Effector memory CD4-positive, alpha-beta T cell (primary cell): Measurements from ENCODE around the gene GTPBP2.
A peak's percentile ranks its signal among the peaks of the same experiment; 100 is the strongest.
"Not testable (repeated sequence)": the region's sequence is repeated elsewhere in the genome, so short reads cannot be mapped to it uniquely, and the experiment has no call there.

Experiments used
- DNase-seq, 3 donors: peaks; one replicate each; pipeline ENCODE4 v3.0.0-alpha.2; 2020
- H3K27ac ChIP-seq: 2 replicates; pipeline ENCODE4 v1.7.0; 2013; ENCODE audit warnings: mild to moderate bottlenecking, low read length, moderate library complexity; ENCODE audit not compliant: insufficient read depth, poor library complexity, severe bottlenecking
- H3K27me3 ChIP-seq: replicated peaks from 2 replicates; pipeline ENCODE4 v1.7.0; 2013; ENCODE audit warnings: mild to moderate bottlenecking, low read length; ENCODE audit not compliant: insufficient read depth, control insufficient read depth, poor library complexity, severe bottlenecking
- H3K36me3 ChIP-seq: 2 replicates; pipeline ENCODE4 v1.7.0; 2013; ENCODE audit warnings: mild to moderate bottlenecking, low read length, moderate library complexity; ENCODE audit not compliant: control insufficient read depth, insufficient read depth
- H3K4me1 ChIP-seq: 2 replicates; pipeline ENCODE4 v1.7.0; 2013; ENCODE audit warnings: low read length, mild to moderate bottlenecking; ENCODE audit not compliant: control insufficient read depth, insufficient read depth, poor library complexity, severe bottlenecking
- H3K4me3 ChIP-seq: 2 replicates; pipeline ENCODE4 v1.7.0; 2013; ENCODE audit warnings: low read length, low read depth, mild to moderate bottlenecking; ENCODE audit not compliant: insufficient read depth, poor library complexity, severe bottlenecking
- H3K9me3 ChIP-seq: 2 replicates; pipeline ENCODE4 v1.7.0; 2013; ENCODE audit warnings: mild to moderate bottlenecking, low read length, moderate library complexity; ENCODE audit not compliant: control insufficient read depth

Gene GTPBP2

DNA sequence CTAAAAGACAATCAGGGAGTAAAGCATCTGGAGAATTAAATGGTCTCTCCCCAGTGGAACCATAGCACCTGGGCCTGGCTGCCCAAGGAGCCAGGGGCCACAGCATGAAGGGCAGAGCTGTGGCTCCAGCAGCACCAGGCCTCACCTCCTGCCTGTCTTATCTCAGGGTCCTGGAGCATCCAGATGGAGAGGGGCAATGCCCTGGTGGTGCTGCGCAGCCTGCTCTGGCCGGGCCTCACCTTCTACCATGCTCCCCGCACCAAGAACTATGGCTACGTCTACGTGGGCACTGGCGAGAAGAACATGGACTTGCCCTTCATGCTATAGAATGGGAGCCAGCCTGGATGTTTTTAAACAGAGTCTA is 41.5 kb upstream of the GTPBP2 start:
- no peak for DNase-seq
- Histone ChIP-seq H3K27me3 (no peaks in the 10 kb centered on the region), H3K9me3 (no peaks in the 10 kb centered on the region), H3K4me3 (no peak overlapping the region), H3K36me3 (peaks cover 50% of the 10 kb centered on the region), H3K27ac (no peak overlapping the region), H3K4me1 (peaks cover 10% of the 10 kb centered on the region)

DNA sequence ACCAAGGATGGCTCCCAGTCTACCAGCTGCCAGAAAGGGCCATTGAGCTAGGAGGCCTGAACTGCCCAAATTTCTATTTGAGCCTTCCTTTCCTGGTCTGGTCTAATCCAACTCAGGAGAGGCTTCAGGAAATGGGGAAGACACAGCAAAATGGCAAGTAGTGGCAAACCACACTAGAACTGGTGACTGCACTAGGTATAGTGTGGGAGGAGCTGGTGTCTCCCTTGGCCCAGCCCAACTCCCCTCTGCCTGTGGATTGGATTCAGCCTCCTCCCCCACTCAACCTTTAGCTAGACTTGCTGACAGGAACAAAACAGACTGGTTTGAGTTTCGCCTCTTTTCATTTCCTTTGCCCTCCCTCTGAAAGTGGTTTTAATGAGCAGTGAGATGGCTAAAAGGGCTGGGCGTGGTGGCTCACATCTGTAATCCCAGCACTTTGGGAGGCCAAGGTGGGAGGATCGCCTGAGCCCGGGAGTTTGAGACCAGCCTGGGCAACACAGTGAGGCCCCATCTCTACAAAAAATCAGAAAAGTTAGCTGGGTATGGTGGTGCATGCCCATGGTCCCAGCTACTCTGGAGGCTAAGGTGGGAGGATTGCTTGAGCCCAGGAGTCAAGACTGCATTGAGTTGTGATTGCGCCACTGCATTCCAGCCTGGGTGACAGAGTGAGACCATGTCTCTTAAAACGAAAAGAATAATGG is 41.0 kb upstream of the GTPBP2 start:
- DNase-seq, result no peak
- Histone ChIP-seq H3K4me1 (peaks cover 10% of the 10 kb centered on the region), H3K27ac (no peak overlapping the region), H3K36me3 (peaks cover 45% of the 10 kb centered on the region), H3K4me3 (no peak overlapping the region), H3K27me3 (no peaks in the 10 kb centered on the region), H3K9me3 (no peaks in the 10 kb centered on the region)

DNA sequence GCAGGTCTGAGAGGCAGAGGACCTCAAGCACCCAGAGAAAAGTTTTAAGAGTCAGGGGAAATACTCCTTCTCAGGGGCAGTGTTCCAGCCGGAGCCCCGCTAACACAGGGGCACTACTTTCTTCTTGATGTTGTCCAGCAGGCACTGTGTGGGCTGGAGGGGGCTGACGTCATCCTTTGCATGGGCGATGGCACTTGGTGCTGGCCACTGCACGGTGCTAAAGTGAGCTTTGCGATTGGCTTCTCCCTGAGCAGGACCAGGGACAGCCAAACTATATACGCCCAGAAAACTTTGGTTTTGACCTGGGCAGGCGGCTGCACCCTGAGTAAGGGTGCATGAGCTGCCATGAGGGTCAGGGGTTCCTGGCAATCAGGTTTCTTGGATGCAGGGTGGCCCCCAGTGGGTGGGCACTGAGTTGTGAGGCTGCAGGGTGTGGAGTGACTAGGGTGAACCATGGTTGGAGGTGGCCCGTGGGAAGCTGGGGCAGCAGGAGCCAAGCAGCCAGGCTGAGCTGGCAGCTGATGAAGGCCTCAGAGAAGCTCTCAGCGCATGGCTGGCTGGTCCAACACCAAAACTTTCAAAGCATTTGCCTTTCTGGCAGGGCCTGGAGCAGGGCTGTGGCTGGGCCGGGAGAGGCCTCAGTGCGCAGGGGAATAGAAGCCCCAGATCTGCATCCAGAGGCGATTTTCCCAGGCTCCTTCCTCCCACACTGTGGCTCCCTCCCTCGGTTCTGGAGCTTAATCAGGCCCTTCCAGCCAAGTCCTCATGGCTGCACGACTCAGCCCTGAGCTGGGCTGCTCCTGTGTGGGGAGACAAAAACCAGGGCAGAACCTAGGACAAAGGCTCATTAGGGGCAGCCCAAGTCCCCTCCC is 40.2 kb upstream of the GTPBP2 start:
- H3K9me3 ChIP-seq, result no peaks in the 10 kb centered on the region
- H3K27me3 ChIP-seq, result no peaks in the 10 kb centered on the region
- peaks cover 37% of the 10 kb centered on the region for H3K36me3 ChIP-seq
- H3K4me3 ChIP-seq, result no peak overlapping the region
- H3K4me1 ChIP-seq, result peaks cover 10% of the 10 kb centered on the region
- H3K27ac ChIP-seq, result no peak overlapping the region
- no peak for DNase-seq

DNA sequence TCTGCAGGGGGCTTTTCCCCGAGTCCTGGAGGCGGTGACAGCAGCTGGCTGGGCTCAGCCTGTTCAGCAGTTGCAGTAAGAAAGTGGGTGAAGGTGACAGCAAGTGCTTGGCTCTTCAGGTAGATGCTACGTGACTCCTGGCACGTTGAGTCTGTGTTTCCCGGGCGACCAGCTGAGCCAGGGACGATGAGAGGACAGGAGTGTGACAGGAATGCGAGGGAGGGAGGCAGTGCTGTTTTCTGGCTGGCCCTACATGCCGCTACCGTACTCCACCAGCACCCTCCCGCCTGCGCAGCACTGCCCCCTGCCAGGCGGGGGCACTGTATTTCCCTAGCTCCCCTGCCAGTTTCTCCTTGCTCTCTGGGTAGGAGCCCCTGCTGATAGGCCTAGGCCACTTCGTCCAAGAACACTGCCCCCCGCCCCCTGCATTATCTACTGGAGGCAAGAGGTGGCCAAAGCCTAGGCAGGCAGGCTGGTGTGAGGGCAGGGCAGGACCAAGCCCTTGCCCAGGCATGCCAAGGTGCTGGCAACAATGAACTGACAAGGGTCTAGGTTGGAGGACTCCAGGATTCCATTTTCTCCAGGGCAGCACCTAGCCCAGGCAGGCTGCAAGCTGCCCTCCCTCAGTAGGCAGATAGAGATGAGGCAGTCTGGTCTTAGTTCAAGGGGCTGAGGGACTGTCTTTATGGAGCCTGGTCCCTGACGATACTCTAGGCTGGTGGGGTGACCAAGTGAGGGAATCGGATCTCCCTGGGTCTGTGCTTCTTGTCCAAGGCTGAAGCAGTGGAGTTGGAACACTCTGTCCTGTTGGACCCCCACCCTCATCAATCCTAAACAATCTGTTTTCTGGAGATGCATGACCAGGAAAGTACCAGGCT is 39.3 kb upstream of the GTPBP2 start:
- Histone ChIP-seq H3K36me3 (peaks cover 28% of the 10 kb centered on the region), H3K4me1 (peaks cover 10% of the 10 kb centered on the region), H3K27ac (no peak overlapping the region), H3K27me3 (no peaks in the 10 kb centered on the region), H3K9me3 (no peaks in the 10 kb centered on the region), H3K4me3 (no peak overlapping the region)
- no peak for DNase-seq

DNA sequence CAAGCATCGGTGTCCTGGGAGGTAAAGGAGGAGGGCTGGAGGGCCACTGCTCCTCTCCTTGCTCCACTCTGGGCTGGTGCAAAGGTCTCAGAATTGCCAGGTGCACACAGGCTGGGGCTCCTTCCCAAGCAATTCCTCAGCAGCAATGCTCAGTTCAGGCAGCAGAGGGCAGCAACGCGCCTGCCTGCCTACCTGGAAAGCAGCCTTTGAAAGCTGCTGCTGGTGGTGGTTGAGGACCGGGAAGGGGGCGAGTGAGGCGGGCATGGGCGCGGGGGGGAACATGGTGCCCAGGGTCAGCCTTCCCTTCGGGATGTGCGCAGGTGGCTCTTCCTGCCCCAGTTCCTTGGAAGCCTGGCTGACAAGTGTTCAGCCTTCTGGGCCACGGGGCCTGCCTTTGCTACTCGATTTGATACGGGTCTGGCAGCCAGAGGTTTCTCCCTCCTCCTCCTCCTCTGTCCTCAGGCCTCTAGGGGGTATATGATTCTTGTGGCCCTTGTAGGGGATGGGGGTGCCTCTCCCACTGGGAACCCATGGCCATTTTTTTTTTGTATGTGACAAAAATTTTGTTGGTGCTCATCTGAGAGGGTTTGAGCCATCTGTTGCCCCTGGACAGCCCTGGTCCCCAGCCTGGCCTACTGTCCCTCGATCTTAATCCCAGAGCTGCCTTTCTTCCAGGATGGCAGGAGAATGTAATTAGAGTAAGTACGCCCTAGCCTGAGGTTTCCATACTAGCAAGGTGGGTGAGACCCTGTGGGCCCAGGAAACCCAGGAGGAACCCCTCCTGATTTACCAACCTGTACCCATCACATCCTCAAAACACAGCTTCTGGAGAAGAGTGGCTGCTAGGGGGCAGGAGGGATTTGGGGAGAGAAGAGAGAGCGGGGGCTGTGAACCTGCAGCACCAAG is 38.4 kb upstream of the GTPBP2 start:
- Histone ChIP-seq H3K9me3 (no peaks in the 10 kb centered on the region), H3K4me3 (no peak overlapping the region), H3K27me3 (no peaks in the 10 kb centered on the region), H3K27ac (no peak overlapping the region), H3K36me3 (peaks cover 19% of the 10 kb centered on the region), H3K4me1 (peaks cover 10% of the 10 kb centered on the region)
- DNase-seq, result peak; percentile 57 to 67 (median 67)

DNA sequence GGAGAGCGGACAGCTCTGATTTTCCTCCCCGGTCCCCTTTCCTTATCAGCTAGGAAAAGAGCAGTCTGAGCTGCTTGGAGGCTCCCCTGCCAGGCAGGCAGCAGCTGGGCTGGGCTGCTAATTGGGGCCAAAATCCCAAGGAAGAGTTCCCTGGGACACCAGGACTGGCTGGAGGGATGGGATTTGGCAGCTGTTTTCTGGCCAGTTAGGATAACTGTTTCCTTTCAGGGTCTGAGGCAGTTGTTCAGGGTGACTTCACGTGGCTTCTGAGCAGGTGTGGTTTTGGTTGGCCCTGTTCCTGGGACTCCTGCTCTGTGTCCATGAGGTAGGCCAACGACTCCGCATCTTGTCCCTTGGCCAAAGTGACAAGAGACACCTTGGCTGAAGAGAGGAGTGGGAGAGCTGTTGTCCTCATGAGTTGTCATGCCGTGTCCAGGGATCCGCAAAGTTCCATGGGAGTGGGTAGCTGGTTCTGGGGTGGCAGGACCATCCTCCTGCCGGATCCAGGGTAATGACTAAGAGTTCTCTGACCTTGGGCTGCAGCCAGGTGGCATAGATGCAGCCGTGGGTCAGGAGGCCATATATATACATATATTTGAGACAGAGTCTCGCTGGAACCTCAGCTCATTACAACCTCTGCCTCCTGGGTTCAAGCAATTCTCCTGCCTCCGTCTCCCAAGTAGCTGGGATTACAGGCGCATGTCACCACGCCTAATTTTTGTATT is 37.3 kb upstream of the GTPBP2 start:
- Histone ChIP-seq H3K27ac (no peak overlapping the region), H3K27me3 (no peaks in the 10 kb centered on the region), H3K9me3 (no peaks in the 10 kb centered on the region), H3K4me3 (no peak overlapping the region), H3K36me3 (peaks cover 8% of the 10 kb centered on the region), H3K4me1 (peaks cover 10% of the 10 kb centered on the region)
- no peak for DNase-seq

DNA sequence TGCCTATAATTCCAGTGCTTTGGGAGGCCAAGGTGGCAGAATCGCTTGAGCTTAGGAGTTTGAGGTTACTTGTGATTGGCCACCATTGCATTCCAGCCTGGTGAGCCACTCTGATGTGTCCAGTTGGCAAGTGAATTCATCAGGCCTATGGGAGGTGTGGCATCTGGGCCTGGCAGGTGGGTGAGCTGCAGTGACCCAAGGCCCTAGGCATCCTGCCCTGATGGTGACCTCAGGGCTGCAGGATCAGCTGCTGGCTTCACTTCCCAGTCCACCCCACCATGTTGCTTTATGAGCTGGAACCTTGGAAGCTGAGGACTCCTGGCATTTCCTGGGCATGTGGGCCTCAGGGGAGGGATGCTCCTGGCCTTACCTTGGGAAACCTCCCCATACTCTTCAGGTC is 36.3 kb upstream of the GTPBP2 start:
- Histone ChIP-seq H3K27me3 (no peaks in the 10 kb centered on the region), H3K4me1 (peaks cover 10% of the 10 kb centered on the region), H3K4me3 (no peak overlapping the region), H3K9me3 (no peaks in the 10 kb centered on the region), H3K27ac (no peak overlapping the region), H3K36me3 (no peaks in the 10 kb centered on the region)
- DNase-seq, result no peak

DNA sequence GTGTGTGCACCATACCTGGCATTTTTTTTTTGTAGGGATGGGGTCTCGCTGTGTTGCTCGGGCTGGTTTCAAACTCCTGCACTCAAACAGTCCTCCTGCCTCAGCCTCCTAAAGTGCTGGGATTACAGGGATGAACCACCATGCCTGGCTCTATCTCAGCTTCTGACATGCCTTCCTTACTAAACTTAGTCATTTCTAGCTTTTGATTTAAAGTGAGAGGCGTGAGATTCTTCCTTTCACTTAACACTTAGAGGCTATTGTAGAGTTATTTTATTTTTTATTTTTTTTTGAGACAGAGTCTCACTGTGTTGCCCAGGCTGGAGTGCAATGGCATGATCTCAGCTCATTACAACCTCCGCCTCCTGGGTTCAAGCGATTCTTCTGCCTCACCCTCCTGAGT is 33.9 kb upstream of the GTPBP2 start:
- DNase-seq, H3K4me1 ChIP-seq, H3K27me3 ChIP-seq, H3K4me3 ChIP-seq, H3K36me3 ChIP-seq, H3K27ac ChIP-seq, H3K9me3 ChIP-seq: not testable (repeated sequence)

DNA sequence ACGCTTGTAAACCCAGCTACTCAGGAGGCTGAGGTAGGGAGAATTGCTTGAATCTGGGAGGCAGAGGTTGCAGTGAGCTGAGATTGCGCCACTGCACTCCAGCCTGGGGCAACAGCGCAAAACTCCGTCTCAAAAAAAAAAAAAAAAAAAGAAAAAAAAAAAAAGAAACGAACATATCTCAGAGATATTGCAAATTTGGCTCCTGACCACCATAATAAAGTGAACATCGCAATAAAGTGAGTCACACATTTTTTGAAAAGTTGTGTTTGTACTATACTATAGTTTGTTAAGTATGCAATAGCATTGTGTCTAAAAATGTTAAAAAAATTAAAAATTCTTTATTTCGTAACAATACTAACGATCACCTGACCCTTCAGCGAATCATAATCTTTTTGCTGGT is 29.1 kb upstream of the GTPBP2 start:
- Histone ChIP-seq H3K9me3 (no peaks in the 10 kb centered on the region), H3K27me3 (no peaks in the 10 kb centered on the region), H3K4me3 (no peak overlapping the region), H3K36me3 (no peaks in the 10 kb centered on the region), H3K27ac (no peak overlapping the region), H3K4me1 (no peaks in the 10 kb centered on the region)
- DNase-seq, result no peak
